Lower leg skin (tissue), 3 donors: ENCODE data around the gene LRRIQ1.

Source experiments
- CTCF ChIP-seq, 3 donors: fragments of 450-650 bp; IDR thresholded peaks; one replicate each; pipeline ENCODE4 v1.5.1; 2016; ENCODE audit warnings: antibody characterized with exemption in 3 of 3, mild to moderate bottlenecking in 3 of 3, moderate library complexity in 2 of 3
- POLR2A ChIP-seq, 2 donors: fragments of 450-650 bp; IDR thresholded peaks; one replicate each; pipeline ENCODE4 v1.6.1; 2016 to 2017; ENCODE audit warnings: antibody characterized with exemption in 2 of 2, mild to moderate bottlenecking in 1 of 2, moderate library complexity in 1 of 2

GRCh38 chr12:85092814-85093370, 56.7 kb downstream of the LRRIQ1 start:
- TF ChIP-seq CTCF (IDR thresholded peaks at IDR 0.05) = no peak
- TF ChIP-seq POLR2A (IDR thresholded peaks at IDR 0.05) = no peak
